IMR-90 (cell line): ENCODE measurements around the gene PYROXD2. TPM values are rescaled to one million over a fixed set of nuclear protein-coding genes. Genes with fewer than 3 reads are reported as not detected.
A peak's percentile ranks its signal among the peaks of the same experiment; 100 is the strongest.

ENCODE experiments used
- ATAC-seq: fragments of 200-7000 bp; cut with Tn5 transposase; 2 replicates; pipeline ENCODE4 v1.9.1; 2020; ENCODE audit warnings: low read depth, mild to moderate bottlenecking, moderate library complexity
- BruUV-seq: library from RNA; stranded (reverse); fragments of 400-500 nt; replicated peaks from 2 replicates; lab custom pipeline; 2021; lab: Mats Ljungman, UMichigan
- CTCF ChIA-PET: fragments of 300-600 bp; formaldehyde crosslinking; extraction: SDS; loops from one replicate; lab custom pipeline; 2021; ENCODE audit warnings: antibody characterized with exemption; lab: Yijun Ruan, JAX
- POLR2A ChIA-PET: fragments of 300-600 bp; sonication (Branson Sonifier 250); formaldehyde crosslinking; loops from one replicate; lab custom pipeline; 2022; ENCODE audit warnings: antibody characterized with exemption; ENCODE audit not compliant: unreplicated experiment; lab: Charles Lee
- DNase-seq: peaks from one replicate; pipeline ENCODE4 v3.0.0; 2013
- H2AFZ ChIP-seq: replicated peaks from 2 replicates; pipeline ENCODE3; 2013; ENCODE audit warnings: low read length, mild to moderate bottlenecking; ENCODE audit not compliant: poor library complexity
- H2AK5ac ChIP-seq: 2 replicates; pipeline ENCODE4 v1.6.1; 2013; ENCODE audit warnings: low read depth, low read length, inconsistent platforms
- H2AK9ac ChIP-seq: replicated peaks from 2 replicates; pipeline ENCODE3; 2013; ENCODE audit warnings: mild to moderate bottlenecking, low read depth, low read length, moderate library complexity; ENCODE audit not compliant: poor library complexity
- H2BK120ac ChIP-seq: 2 replicates; pipeline ENCODE4 v1.6.1; 2013; ENCODE audit warnings: low read depth, low read length, inconsistent platforms
- H2BK15ac ChIP-seq: 3 replicates; pipeline ENCODE4 v1.6.1; 2013; ENCODE audit warnings: low read depth, low read length, inconsistent platforms
- H2BK20ac ChIP-seq: 2 replicates; pipeline ENCODE4 v1.6.1; 2013; ENCODE audit warnings: low read depth, mild to moderate bottlenecking, inconsistent platforms, low read length, moderate library complexity
- H2BK5ac ChIP-seq: 2 replicates; pipeline ENCODE4 v1.6.1; 2013; ENCODE audit warnings: mild to moderate bottlenecking, low read depth, low read length, inconsistent platforms; ENCODE audit not compliant: poor library complexity, severe bottlenecking
- H3K14ac ChIP-seq: replicated peaks from 2 replicates; pipeline ENCODE4 v1.6.1; 2013; ENCODE audit warnings: low read depth, low read length, inconsistent platforms
- H3K18ac ChIP-seq: 2 replicates; pipeline ENCODE4 v1.6.1; 2013; ENCODE audit warnings: low read depth, low read length, control low read depth
- H3K23ac ChIP-seq: 2 replicates; pipeline ENCODE4 v1.6.1; 2013; ENCODE audit warnings: low read depth, low read length, inconsistent platforms
- H3K27ac ChIP-seq: 2 replicates; pipeline ENCODE4 v1.5.1; 2013; ENCODE audit warnings: mild to moderate bottlenecking, control low read depth, low read length; ENCODE audit not compliant: insufficient read depth
- H3K27me3 ChIP-seq: 2 replicates; pipeline ENCODE4 v1.6.1; 2013; ENCODE audit warnings: low read length; ENCODE audit not compliant: control insufficient read depth, insufficient read depth
- H3K36me3 ChIP-seq: 2 replicates; pipeline ENCODE4 v1.6.1; 2013; ENCODE audit warnings: low read length, mixed read lengths; ENCODE audit not compliant: control insufficient read depth, insufficient read depth
- H3K4ac ChIP-seq: 2 replicates; pipeline ENCODE4 v1.6.1; 2013; ENCODE audit warnings: low read depth, low read length, inconsistent platforms
- H3K4me1 ChIP-seq: 2 replicates; pipeline ENCODE4 v1.6.1; 2013; ENCODE audit warnings: low read length, mixed read lengths; ENCODE audit not compliant: control insufficient read depth, insufficient read depth
- H3K4me2 ChIP-seq: 2 replicates; pipeline ENCODE4 v1.6.1; 2013; ENCODE audit warnings: low read depth, mild to moderate bottlenecking, control low read depth, low read length, moderate library complexity
- H3K4me3 ChIP-seq: 2 replicates; pipeline ENCODE4 v1.5.1; 2013; ENCODE audit warnings: low read depth, mild to moderate bottlenecking, control low read depth, low read length, moderate library complexity; ENCODE audit not compliant: insufficient read depth
- H3K56ac ChIP-seq: 2 replicates; pipeline ENCODE4 v1.6.1; 2013; ENCODE audit warnings: low read length, inconsistent platforms; ENCODE audit not compliant: insufficient read depth; ENCODE audit errors: extremely low read depth
- H3K79me1 ChIP-seq, 2 experiments: 2 replicates each; pipeline ENCODE4 v1.6.1; 2013; ENCODE audit warnings: low read length in 2 of 2, inconsistent platforms in 1 of 2, low read depth in 1 of 2
- H3K9ac ChIP-seq: 2 replicates; pipeline ENCODE4 v1.6.1; 2013; ENCODE audit warnings: low read depth, low read length, control low read depth
- H3K9me1 ChIP-seq: 2 replicates; pipeline ENCODE4 v1.6.1; 2013; ENCODE audit warnings: low read length, inconsistent platforms; ENCODE audit not compliant: insufficient read depth
- H3K9me3 ChIP-seq: 2 replicates; pipeline ENCODE4 v1.6.1; 2013; ENCODE audit warnings: low read length; ENCODE audit not compliant: control insufficient read depth, insufficient read depth
- H4K20me1 ChIP-seq: 2 replicates; pipeline ENCODE4 v1.6.1; 2013; ENCODE audit warnings: low read length, inconsistent platforms; ENCODE audit not compliant: insufficient read depth
- H4K5ac ChIP-seq: 2 replicates; pipeline ENCODE4 v1.6.1; 2013; ENCODE audit warnings: mild to moderate bottlenecking, low read depth, low read length, control low read depth
- H4K8ac ChIP-seq, 2 experiments: 2 replicates each; pipeline ENCODE4 v1.6.1; 2013; ENCODE audit warnings: low read depth in 2 of 2, low read length in 2 of 2, control low read depth in 1 of 2, inconsistent platforms in 1 of 2
- H4K91ac ChIP-seq: 2 replicates; pipeline ENCODE4 v1.6.1; 2013; ENCODE audit warnings: low read depth, low read length, inconsistent platforms; ENCODE audit not compliant: insufficient read depth
- CEBPB ChIP-seq: IDR thresholded peaks from 2 replicates; pipeline ENCODE4 v1.6.1; 2012; ENCODE audit warnings: low read depth, low read length, improper control_type of control experiment
- NFE2L2 ChIP-seq: fragments of 150-350 bp; IDR thresholded peaks from 2 replicates; pipeline ENCODE4 v1.6.1; 2016; ENCODE audit warnings: low read depth, mild to moderate bottlenecking, low read length
- WGBS, 2 experiments: methylation state at CpG; one replicate each; pipeline versions ENCODE4 v1.1.5 to v1.1.7; 2013; ENCODE audit warnings: missing lambda C conversion rate in 2 of 2; ENCODE audit not compliant: insufficient read length in 1 of 2; ENCODE audit errors: extremely low coverage in 2 of 2; 5-methylcytosine and 5-hydroxymethylcytosine counted together
- dilution Hi-C: fragments of 300-500 bp; cut with HindIII; formaldehyde crosslinking; loops from one replicate; pipeline ENCODE4 v1.14.3; 2018; ENCODE audit warnings: low sequenced_read_pairs; ENCODE audit not compliant: unreplicated experiment
- in situ Hi-C: fragments of 300-500 bp; cut with MboI; formaldehyde crosslinking; loops from 3 replicates; pipeline ENCODE4 v1.14.3; 2019; ENCODE audit warnings: low sequenced_read_pairs, inconsistent platforms, mixed read lengths
- intact Hi-C: fragments of 100-400 bp; cut with micrococcal nuclease; formaldehyde crosslinking; loops from 2 replicates; pipeline ENCODE4 v1.10.0; 2022
- polyA plus RNA-seq, 3 experiments: library from polyadenylated mRNA; depleted of rRNA; stranded (reverse); fragments of >200 nt; gene quantifications; 2 replicates each; pipeline ENCODE4 v1.2.3, GENCODE V29; 2012; ENCODE audit warnings: low replicate concordance in 1 of 3
- total RNA-seq: library from RNA; depleted of rRNA; stranded (reverse); fragments of >200 nt; gene quantifications from 2 replicates; pipeline ENCODE4 v1.2.3, GENCODE V29; 2012

PYROXD2 gene
- total and polyA plus RNA-seq, 2 of the 4 experiments (the other 2 are of a cell fraction): 6.5 to 16.3 TPM

GRCh38 chr10:98404571-98405359, 10.2 kb downstream of the PYROXD2 start:
- peak overlapping the region; percentile 7 for H3K9ac ChIP-seq
- peak; percentile 76 for DNase-seq
- H3K4me1 ChIP-seq: peaks cover 19% of the 10 kb centered on the region
- peaks cover 6 to 28% of the 10 kb centered on the region in 2 experiments; a peak in 2 of 4 replicates for H3K79me1 ChIP-seq
- peaks cover 7% of the 10 kb centered on the region for H3K36me3 ChIP-seq
- peak overlapping the region; percentile 91 for H2AK5ac ChIP-seq
- H3K9me1 ChIP-seq: peaks cover 21% of the 10 kb centered on the region
- H3K4me2 ChIP-seq: peak overlapping the region; percentile 50
- H4K5ac ChIP-seq: peak overlapping the region; percentile 71
- no peak overlapping the region for H3K4me3 ChIP-seq
- ChIA-PET POLR2A (interaction anchor here (0.6 to 1.4 kb wide), 4 partner anchors 10 to 1576 kb away, joined by 3 to 4 read pairs (median 3); partner anchors contain the start of gene PYROXD2), CTCF (interaction anchor here (0.7 to 1.0 kb wide), 3 partner anchors 8 to 142 kb away, joined by 3 to 4 read pairs (median 3); no protein-coding TSS in a partner anchor)
- peak overlapping the region; percentile 39 for H3K18ac ChIP-seq
- H3K9me3 ChIP-seq: no peaks in the 10 kb centered on the region
- H3K4ac ChIP-seq: peak overlapping the region; percentile 97
- TF ChIP-seq NFE2L2: peak; percentile 64; the same call in 1 of the 2 replicates
- TF ChIP-seq CEBPB: no peak
- ATAC-seq: peak; percentile 72
- in situ Hi-C loops: no loop called here
- no peaks in the 10 kb centered on the region for H3K27me3 ChIP-seq
- H4K91ac ChIP-seq: peak overlapping the region; percentile 88
- H3K23ac ChIP-seq: peak overlapping the region; percentile 53
- no peaks in the 10 kb centered on the region for H4K20me1 ChIP-seq
- H2AK9ac ChIP-seq: peak overlapping the region; percentile 98
- WGBS, 2 experiments: no CpG with 5 or more reads among the region's 8 CpGs
- peak overlapping the region; percentile 84 for H2BK20ac ChIP-seq
- peak overlapping the region; percentile 91 for H2BK120ac ChIP-seq
- H2BK5ac ChIP-seq: peak overlapping the region; percentile 72
- H2AFZ ChIP-seq: peak overlapping the region; percentile 80
- dilution Hi-C loops: no loop called here
- BruUV-seq: no TSS peak
- H2BK15ac ChIP-seq: peak overlapping the region; percentile 2; the same call in 2 of the 3 replicates
- peak overlapping the region; percentile 84; the same call in 1 of the 2 replicates for H3K56ac ChIP-seq
- H3K27ac ChIP-seq: peak overlapping the region; percentile 76
- H3K14ac ChIP-seq: peak overlapping the region; percentile 86
- intact Hi-C loops: loop anchor here (5.0 kb wide), 1 partner anchor 57 kb away; no protein-coding TSS in a partner anchor
- H4K8ac ChIP-seq: peak overlapping the region; percentile 76 to 80
